Esophagus muscularis mucosa (tissue), 4 donors: ENCODE data around the gene TALDO1. TPM values are rescaled to one million over a fixed set of nuclear protein-coding genes. Genes with fewer than 3 reads are reported as not detected.
"Not testable (repeated sequence)": the region's sequence is repeated elsewhere in the genome, so short reads cannot be mapped to it uniquely, and the experiment has no call there.

ENCODE experiments used
- DNase-seq: peaks from one replicate; pipeline ENCODE4 v3.0.0-alpha.2; 2017; ENCODE audit errors: extremely low spot score
- H3K27ac ChIP-seq, 4 donors: fragments of 200-600 bp; sonication (generic); replicated peaks in 1 of 4; 1 replicate in 3 of 4; 2 replicates in 1 of 4; pipeline ENCODE4 v1.5.1; 2016 to 2019; ENCODE audit warnings: mild to moderate bottlenecking in 1 of 4
- H3K27me3 ChIP-seq, 4 donors: fragments of 200-600 bp; sonication (generic); one replicate each; pipeline versions ENCODE4 v1.5.1 to v1.6.0; 2016 to 2019
- H3K36me3 ChIP-seq, 4 donors: fragments of 200-600 bp; sonication (generic); one replicate each; pipeline ENCODE4 v1.5.1; 2016 to 2019
- H3K4me1 ChIP-seq, 4 donors: fragments of 200-600 bp; sonication (generic); one replicate each; pipeline ENCODE4 v1.5.1; 2016 to 2019
- H3K4me3 ChIP-seq, 4 donors: fragments of 200-600 bp; sonication (generic); 1 replicate in 2 of 4; 2 replicates in 2 of 4; pipeline ENCODE4 v1.5.1; 2016 to 2019; ENCODE audit warnings: mild to moderate bottlenecking in 4 of 4, moderate library complexity in 1 of 4
- H3K9me3 ChIP-seq, 4 donors: fragments of 200-600 bp; sonication (generic); 1 replicate in 3 of 4; 2 replicates in 1 of 4; pipeline ENCODE4 v1.5.1; 2016 to 2019
- EP300 ChIP-seq: sonication (generic); formaldehyde crosslinking; IDR thresholded peaks from one replicate; pipeline ENCODE4 v1.6.1; 2017; ENCODE audit warnings: antibody characterized with exemption
- POLR2A ChIP-seq: fragments of 450-650 bp; IDR thresholded peaks from one replicate; pipeline ENCODE4 v1.6.1; 2017; ENCODE audit warnings: antibody characterized with exemption, moderate library complexity, mild to moderate bottlenecking, low read depth
- POLR2AphosphoS5 ChIP-seq, 2 donors: sonication (generic); formaldehyde crosslinking; IDR thresholded peaks; one replicate each; pipeline ENCODE4 v1.6.1; 2017; ENCODE audit warnings: antibody characterized with exemption in 2 of 2
- WGBS: methylation state at CpG from one replicate; pipeline ENCODE4 v1.1.5; 2018; 5-methylcytosine and 5-hydroxymethylcytosine counted together
- intact Hi-C: fragments of 100-400 bp; cut with DNase I; formaldehyde crosslinking; loops from one replicate; pipeline ENCODE4 v1.15.1; 2023
- total RNA-seq, 4 donors: library from RNA; depleted of rRNA; stranded (reverse); fragments of >200 nt; gene quantifications; one replicate each; pipeline versions ENCODE4 v1.1.0 to v1.2.1, GENCODE V29; 2016
- TF ChIP-seq, protein P1 (sequence below), 3 experiments: fragments of 200-600 bp in 2 of 3; fragments of 450-650 bp in 1 of 3; sonication (generic) in 2 of 3; IDR thresholded peaks; one replicate each; pipeline ENCODE4 v1.5.1; 2017 to 2019; ENCODE audit warnings: antibody characterized with exemption in 3 of 3, mild to moderate bottlenecking in 2 of 3, moderate library complexity in 1 of 3

TALDO1 gene
- total RNA-seq, 4 donors from 2014 or later: 168 to 231 (median 186) TPM

DNA sequence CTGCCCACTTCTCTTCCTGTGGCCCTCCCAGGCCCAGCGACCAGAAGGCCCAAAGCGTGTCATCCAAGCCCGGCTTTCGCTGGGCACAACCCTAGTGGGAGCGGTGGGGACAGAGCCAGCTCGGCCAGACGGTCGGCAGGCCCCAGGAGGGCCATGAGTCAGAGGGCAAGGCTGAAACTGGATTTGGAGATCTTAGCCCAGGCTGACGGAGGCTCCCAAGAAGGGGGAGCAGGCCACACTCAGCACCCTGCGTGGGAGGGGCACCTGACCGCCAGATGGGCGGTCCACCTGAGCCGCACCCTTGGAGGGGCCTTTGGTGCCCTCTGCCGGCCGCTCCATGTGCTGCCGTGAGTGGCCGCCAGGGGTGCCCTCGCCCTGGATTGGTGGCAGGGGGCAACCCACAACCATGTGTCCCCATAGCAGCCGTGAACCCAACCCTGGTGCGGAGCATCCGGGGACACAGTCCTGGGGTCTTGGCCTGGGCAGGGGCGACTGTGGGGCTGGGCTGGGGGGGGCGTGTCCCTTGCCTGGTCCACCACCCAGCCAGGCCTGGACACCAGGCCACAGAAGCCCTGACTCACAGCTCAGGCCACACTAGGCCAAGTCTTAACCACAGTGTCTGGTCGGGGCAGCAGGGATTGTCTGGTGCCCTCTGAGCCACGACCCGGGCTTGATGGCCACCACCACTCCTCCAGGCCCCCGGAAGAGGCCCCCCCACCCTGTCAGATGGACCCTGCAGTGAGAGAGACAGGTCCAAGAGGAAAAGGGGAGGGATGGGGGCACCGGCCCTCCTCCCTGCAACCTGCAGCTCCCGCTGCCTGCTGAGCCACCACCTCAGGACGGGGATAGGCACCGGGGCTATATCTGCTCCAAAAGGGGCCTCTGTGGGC, 19.2 kb upstream of the TALDO1 start:
- peaks cover 7 to 77% (median 26%) of the 10 kb centered on the region in 4 donors for H3K27me3 ChIP-seq
- no peak for DNase-seq

DNA sequence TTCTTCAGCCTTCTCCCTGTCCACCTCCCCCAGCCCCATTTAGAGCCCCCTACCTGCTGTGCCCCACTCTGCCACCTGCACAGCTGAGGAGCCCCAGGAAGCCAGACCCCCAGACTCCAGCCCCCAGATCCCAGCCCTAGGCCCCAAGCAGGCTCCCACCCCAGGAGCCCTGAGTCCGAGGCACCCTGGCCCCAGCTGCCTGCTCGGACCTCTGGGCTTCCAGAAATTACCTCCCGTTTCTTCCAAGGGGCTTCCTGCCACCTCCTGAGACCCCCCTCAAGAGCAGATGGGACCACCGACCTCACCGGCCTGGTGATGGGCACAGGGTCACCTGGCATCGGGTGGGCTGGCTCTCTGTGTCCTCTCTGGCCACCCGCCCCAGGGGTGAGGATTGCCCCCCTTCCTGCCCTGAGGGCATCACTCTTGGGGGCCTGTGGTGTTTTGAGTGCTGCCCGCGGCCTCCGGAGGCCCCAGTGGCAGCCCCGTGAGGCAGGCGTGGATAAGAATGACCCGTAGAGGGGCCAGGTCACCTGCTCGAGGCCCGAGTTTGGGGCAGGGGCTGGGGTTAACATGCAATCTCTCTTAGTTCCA, 18.3 kb upstream of the TALDO1 start:
- TF ChIP-seq POLR2A: no peak
- no peaks in the 10 kb centered on the region for H3K9me3 ChIP-seq
- intact Hi-C loops: loop anchor here (2.0 kb wide), 1 partner anchor 66 kb away; no protein-coding TSS in a partner anchor
- DNase-seq: no peak
- peaks cover 7 to 80% (median 27%) of the 10 kb centered on the region in 4 donors for H3K27me3 ChIP-seq
- no peak overlapping the region for H3K4me3 ChIP-seq
- 72% methylated on average over 5 of the region's 15 CpGs for WGBS
- H3K4me1 ChIP-seq: peaks cover 23 to 40% (median 38%) of the 10 kb centered on the region in 4 donors
- H3K36me3 ChIP-seq: no peaks in the 10 kb centered on the region
- H3K27ac ChIP-seq: no peak overlapping the region

More for the DNA sequence above, 19.2 kb upstream of the TALDO1 start:
- Histone ChIP-seq H3K27ac (peak overlapping the region; percentile 7 to 54 (median 26)), H3K4me3 (no peak overlapping the region), H3K4me1 (peaks cover 23 to 41% (median 38%) of the 10 kb centered on the region in 4 donors), H3K9me3 (no peaks in the 10 kb centered on the region), H3K36me3 (no peaks in the 10 kb centered on the region)
- WGBS: 33% methylated on average over 18 of the region's 31 CpGs
- no peak for TF ChIP-seq EP300
- no peak for TF ChIP-seq POLR2A
- TF ChIP-seq, protein P1, sequence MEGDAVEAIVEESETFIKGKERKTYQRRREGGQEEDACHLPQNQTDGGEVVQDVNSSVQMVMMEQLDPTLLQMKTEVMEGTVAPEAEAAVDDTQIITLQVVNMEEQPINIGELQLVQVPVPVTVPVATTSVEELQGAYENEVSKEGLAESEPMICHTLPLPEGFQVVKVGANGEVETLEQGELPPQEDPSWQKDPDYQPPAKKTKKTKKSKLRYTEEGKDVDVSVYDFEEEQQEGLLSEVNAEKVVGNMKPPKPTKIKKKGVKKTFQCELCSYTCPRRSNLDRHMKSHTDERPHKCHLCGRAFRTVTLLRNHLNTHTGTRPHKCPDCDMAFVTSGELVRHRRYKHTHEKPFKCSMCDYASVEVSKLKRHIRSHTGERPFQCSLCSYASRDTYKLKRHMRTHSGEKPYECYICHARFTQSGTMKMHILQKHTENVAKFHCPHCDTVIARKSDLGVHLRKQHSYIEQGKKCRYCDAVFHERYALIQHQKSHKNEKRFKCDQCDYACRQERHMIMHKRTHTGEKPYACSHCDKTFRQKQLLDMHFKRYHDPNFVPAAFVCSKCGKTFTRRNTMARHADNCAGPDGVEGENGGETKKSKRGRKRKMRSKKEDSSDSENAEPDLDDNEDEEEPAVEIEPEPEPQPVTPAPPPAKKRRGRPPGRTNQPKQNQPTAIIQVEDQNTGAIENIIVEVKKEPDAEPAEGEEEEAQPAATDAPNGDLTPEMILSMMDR (IDR thresholded peaks at IDR 0.05): peak in 2 of 3 experiments; percentile 94 to 95
- peak; percentile 35 to 68 for TF ChIP-seq POLR2AphosphoS5 (IDR thresholded peaks at IDR 0.05)
- intact Hi-C loops: loop anchor here (1.0 to 2.0 kb wide), 2 partner anchors 65 to 173 kb away; no protein-coding TSS in a partner anchor

DNA sequence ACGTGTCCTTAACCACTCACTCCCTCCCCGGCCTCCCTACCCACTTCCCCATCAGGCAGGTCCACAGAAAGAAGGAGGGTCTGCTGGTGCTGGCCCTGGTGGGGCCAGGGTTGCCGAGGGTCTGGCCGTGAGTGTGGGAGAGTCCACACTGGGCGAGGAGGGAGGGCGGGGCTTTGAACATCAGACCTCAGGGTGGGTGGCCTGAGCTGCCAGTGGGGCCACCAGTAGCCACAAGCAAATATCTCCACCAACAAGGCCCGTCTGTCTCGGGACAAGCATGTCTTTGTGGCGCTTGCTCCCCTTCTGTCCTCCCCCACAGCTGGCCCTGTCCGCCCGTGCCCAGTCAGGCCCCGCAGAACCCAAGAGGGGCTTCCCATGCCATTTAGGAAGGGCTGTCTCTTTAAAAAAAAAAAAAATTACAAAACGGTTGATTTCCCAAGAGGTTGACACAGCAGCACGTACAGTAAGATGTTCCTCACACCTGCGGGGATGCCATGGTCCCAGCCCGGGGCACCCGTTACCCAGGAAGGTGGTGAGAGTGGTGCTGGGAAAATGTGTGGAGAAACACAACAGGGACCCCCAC, 17.7 kb upstream of the TALDO1 start:
- intact Hi-C loops: loop anchor here (2.0 kb wide), 1 partner anchor 67 kb away; no protein-coding TSS in a partner anchor
- peaks cover 23 to 40% (median 38%) of the 10 kb centered on the region in 4 donors for H3K4me1 ChIP-seq
- no peak for DNase-seq

DNA sequence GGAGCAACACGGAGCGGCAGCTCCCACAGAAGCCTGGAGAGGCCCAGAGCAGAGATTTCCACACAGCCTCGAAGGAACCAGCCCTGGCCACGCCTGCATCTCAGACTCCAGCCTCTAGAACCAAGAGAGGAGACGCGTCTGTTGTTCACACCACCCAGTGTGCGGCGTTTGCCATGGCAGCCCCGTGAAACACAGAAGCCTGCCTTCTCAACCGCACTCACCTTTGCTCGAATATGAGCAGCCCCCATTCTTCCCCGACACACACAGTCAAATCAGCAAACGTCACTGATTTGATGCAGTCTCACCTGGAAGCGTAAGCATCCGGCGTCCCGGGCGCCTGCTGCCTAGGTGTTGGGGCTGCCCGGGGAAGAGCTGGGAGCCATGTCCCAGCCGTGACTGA, 14.2 kb upstream of the TALDO1 start:
- Histone ChIP-seq H3K9me3 (no peaks in the 10 kb centered on the region), H3K27ac (no peak overlapping the region), H3K36me3 (no peaks in the 10 kb centered on the region), H3K4me1 (peaks cover 6 to 20% (median 15%) of the 10 kb centered on the region in 4 donors), H3K27me3 (peaks cover 0 to 43% (median 4%) of the 10 kb centered on the region in 4 donors), H3K4me3 (no peak overlapping the region)
- DNase-seq: no peak
- TF ChIP-seq POLR2AphosphoS5 (IDR thresholded peaks at IDR 0.05) (no peak), POLR2A (no peak), EP300 (no peak)
- TF ChIP-seq, protein P1 (IDR thresholded peaks at IDR 0.05): no peak
- intact Hi-C loops: no loop called here
- 83% methylated on average over 20 of the region's 20 CpGs for WGBS

More for the DNA sequence above, 17.7 kb upstream of the TALDO1 start:
- TF ChIP-seq, protein P1 (IDR thresholded peaks at IDR 0.05): no peak
- TF ChIP-seq EP300 (no peak), POLR2A (no peak), POLR2AphosphoS5 (IDR thresholded peaks at IDR 0.05) (no peak)
- no peak overlapping the region for H3K27ac ChIP-seq
- WGBS: 40% methylated on average over 11 of the region's 17 CpGs
- H3K36me3 ChIP-seq: no peaks in the 10 kb centered on the region
- H3K9me3 ChIP-seq: no peaks in the 10 kb centered on the region
- H3K27me3 ChIP-seq: peaks cover 7 to 77% (median 25%) of the 10 kb centered on the region in 4 donors
- no peak overlapping the region for H3K4me3 ChIP-seq

DNA sequence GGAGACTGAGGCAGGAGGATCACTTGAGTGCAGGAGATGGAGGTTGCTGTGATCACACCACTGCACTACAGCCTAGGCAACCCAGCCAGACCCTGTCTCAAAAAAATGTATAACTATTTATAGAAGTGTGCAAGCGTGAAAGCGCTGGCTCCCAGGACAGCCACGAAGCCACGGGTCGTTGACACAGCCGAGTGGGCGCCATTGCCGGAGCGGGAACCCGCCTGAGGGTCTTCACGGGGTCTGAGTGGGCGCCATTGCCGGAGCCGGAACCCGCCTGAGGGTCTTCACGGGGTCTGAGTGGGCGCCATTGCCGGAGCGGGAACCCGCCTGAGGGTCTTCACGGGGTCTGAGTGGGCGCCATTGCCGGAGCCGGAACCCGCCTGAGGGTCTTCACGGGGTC, 12.7 kb upstream of the TALDO1 start:
- H3K36me3 ChIP-seq, H3K4me3 ChIP-seq, H3K4me1 ChIP-seq, intact Hi-C loops, DNase-seq, H3K9me3 ChIP-seq, H3K27ac ChIP-seq: not testable (repeated sequence)
- 95% methylated on average over 13 of the region's 26 CpGs for WGBS
- H3K27me3 ChIP-seq: peaks cover 0 to 29% (median 4%) of the 10 kb centered on the region in 4 donors
